ENCODE measurements around the gene OSBPL10. TPM values are rescaled to one million over a fixed set of nuclear protein-coding genes. Genes with fewer than 3 reads are reported as not detected.

OSBPL10 gene
- total and polyA plus RNA-seq, 2 of the 8 experiments (the other 6 are each of a cell fraction or from before 2014, with no cell fraction given) = 26.2 to 86.7 TPM

DNA sequence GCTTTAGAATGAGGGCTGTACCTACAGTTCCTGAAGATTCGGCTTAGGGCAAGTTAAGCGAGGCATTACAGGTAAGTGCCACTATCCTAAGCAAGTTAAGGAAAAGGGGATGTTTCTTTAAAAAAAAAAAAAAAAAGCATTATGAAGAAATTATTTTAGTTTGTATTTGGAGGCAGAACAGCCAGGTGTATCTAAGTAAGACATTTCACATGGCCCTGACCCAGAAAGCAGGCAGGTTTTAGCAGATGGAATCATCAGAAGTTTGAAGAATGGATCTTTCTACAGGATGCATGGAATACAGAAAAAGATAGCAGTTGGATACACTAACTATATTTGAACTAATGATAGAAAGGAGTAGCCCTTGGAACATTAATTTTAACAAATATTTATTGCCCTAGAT is 105.6 kb downstream of the OSBPL10 start (continued):
- TF ChIP-seq, protein P1, sequence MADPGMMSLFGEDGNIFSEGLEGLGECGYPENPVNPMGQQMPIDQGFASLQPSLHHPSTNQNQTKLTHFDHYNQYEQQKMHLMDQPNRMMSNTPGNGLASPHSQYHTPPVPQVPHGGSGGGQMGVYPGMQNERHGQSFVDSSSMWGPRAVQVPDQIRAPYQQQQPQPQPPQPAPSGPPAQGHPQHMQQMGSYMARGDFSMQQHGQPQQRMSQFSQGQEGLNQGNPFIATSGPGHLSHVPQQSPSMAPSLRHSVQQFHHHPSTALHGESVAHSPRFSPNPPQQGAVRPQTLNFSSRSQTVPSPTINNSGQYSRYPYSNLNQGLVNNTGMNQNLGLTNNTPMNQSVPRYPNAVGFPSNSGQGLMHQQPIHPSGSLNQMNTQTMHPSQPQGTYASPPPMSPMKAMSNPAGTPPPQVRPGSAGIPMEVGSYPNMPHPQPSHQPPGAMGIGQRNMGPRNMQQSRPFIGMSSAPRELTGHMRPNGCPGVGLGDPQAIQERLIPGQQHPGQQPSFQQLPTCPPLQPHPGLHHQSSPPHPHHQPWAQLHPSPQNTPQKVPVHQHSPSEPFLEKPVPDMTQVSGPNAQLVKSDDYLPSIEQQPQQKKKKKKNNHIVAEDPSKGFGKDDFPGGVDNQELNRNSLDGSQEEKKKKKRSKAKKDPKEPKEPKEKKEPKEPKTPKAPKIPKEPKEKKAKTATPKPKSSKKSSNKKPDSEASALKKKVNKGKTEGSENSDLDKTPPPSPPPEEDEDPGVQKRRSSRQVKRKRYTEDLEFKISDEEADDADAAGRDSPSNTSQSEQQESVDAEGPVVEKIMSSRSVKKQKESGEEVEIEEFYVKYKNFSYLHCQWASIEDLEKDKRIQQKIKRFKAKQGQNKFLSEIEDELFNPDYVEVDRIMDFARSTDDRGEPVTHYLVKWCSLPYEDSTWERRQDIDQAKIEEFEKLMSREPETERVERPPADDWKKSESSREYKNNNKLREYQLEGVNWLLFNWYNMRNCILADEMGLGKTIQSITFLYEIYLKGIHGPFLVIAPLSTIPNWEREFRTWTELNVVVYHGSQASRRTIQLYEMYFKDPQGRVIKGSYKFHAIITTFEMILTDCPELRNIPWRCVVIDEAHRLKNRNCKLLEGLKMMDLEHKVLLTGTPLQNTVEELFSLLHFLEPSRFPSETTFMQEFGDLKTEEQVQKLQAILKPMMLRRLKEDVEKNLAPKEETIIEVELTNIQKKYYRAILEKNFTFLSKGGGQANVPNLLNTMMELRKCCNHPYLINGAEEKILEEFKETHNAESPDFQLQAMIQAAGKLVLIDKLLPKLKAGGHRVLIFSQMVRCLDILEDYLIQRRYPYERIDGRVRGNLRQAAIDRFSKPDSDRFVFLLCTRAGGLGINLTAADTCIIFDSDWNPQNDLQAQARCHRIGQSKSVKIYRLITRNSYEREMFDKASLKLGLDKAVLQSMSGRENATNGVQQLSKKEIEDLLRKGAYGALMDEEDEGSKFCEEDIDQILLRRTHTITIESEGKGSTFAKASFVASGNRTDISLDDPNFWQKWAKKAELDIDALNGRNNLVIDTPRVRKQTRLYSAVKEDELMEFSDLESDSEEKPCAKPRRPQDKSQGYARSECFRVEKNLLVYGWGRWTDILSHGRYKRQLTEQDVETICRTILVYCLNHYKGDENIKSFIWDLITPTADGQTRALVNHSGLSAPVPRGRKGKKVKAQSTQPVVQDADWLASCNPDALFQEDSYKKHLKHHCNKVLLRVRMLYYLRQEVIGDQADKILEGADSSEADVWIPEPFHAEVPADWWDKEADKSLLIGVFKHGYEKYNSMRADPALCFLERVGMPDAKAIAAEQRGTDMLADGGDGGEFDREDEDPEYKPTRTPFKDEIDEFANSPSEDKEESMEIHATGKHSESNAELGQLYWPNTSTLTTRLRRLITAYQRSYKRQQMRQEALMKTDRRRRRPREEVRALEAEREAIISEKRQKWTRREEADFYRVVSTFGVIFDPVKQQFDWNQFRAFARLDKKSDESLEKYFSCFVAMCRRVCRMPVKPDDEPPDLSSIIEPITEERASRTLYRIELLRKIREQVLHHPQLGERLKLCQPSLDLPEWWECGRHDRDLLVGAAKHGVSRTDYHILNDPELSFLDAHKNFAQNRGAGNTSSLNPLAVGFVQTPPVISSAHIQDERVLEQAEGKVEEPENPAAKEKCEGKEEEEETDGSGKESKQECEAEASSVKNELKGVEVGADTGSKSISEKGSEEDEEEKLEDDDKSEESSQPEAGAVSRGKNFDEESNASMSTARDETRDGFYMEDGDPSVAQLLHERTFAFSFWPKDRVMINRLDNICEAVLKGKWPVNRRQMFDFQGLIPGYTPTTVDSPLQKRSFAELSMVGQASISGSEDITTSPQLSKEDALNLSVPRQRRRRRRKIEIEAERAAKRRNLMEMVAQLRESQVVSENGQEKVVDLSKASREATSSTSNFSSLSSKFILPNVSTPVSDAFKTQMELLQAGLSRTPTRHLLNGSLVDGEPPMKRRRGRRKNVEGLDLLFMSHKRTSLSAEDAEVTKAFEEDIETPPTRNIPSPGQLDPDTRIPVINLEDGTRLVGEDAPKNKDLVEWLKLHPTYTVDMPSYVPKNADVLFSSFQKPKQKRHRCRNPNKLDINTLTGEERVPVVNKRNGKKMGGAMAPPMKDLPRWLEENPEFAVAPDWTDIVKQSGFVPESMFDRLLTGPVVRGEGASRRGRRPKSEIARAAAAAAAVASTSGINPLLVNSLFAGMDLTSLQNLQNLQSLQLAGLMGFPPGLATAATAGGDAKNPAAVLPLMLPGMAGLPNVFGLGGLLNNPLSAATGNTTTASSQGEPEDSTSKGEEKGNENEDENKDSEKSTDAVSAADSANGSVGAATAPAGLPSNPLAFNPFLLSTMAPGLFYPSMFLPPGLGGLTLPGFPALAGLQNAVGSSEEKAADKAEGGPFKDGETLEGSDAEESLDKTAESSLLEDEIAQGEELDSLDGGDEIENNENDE (IDR thresholded peaks at IDR 0.05; ENCODE audit: insufficient replicate concordance, low read length) = no peak
- TF ChIP-seq EGR1 (IDR thresholded peaks at IDR 0.05; ENCODE audit: borderline replicate concordance, low read depth, low read length) = no peak
- TF ChIP-seq KDM1A (IDR thresholded peaks at IDR 0.05; ENCODE audit: borderline replicate concordance, low read length) = no peak
- no peak for TF ChIP-seq BRCA1 (IDR thresholded peaks at IDR 0.05; ENCODE audit: low read depth, low read length)
- TF ChIP-seq RBBP5 (IDR thresholded peaks at IDR 0.05; ENCODE audit: borderline replicate concordance, low read depth, low read length) = no peak
- no peak for TF ChIP-seq CHD1 (IDR thresholded peaks at IDR 0.05; ENCODE audit: low read depth, low read length)
- no peak for TF ChIP-seq POLR2AphosphoS5 (IDR thresholded peaks at IDR 0.05; ENCODE audit: low read depth, low read length)
